Right lobe of liver (tissue), 4 donors: Measurements from ENCODE around the gene MSRB1.

Source experiments
- POLR2A ChIP-seq: fragments of 450-650 bp; IDR thresholded peaks from one replicate; pipeline ENCODE4 v1.6.1; 2017; ENCODE audit warnings: antibody characterized with exemption, mild to moderate bottlenecking
- TF ChIP-seq, protein P1 (sequence below), 4 donors: fragments of 200-600 bp in 3 of 4; fragments of 450-650 bp in 1 of 4; IDR thresholded peaks; one replicate each; pipeline versions ENCODE4 v1.5.1 to v1.8.0; 2016 to 2022; ENCODE audit warnings: antibody characterized with exemption in 4 of 4, mild to moderate bottlenecking in 2 of 4
- donor health status: DM: no; HTN: no; CAD: no.
- donor health status: DM: no; HTN: no; CAD: no.
- donor health status: DM: no; HTN: yes; CAD: no.

DNA sequence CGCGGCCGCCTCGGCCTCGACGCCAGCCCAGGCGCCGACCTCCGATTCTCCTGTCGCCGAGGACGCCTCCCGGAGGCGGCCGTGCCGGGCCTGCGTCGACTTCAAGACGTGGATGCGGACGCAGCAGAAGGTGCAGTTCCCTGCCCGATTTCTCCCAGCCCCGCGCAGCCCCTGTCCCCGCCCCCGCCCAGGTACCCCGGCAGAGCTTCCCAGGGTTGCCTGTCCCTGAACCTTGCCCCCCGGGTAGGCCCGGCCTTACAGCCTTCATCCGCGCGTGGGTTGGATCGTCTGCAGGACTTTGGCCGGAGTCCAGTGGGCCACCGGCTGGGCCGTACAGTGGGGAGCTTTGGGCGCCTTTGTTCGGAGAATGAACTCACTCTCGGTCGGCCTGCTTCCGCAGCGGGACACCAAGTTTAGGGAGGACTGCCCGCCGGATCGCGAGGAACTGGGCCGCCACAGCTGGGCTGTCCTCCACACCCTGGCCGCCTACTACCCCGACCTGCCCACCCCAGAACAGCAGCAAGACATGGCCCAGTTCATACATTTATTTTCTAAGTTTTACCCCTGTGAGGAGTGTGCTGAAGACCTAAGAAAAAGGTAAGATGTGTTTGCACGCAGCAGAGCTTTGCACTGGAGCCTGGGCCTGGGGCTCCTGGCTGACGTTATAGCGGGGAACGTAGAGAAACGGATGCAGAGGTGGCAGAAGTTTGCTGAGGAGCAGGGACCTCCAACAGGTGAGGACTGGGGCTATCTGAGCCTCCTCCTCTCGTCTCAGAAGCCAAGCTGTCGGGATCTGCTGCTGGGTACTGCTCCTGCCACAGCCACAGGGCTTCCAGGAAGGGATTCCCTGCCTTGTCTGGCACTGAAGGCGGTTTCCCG, 41.6 kb upstream of the MSRB1 start:
- TF ChIP-seq, protein P1, sequence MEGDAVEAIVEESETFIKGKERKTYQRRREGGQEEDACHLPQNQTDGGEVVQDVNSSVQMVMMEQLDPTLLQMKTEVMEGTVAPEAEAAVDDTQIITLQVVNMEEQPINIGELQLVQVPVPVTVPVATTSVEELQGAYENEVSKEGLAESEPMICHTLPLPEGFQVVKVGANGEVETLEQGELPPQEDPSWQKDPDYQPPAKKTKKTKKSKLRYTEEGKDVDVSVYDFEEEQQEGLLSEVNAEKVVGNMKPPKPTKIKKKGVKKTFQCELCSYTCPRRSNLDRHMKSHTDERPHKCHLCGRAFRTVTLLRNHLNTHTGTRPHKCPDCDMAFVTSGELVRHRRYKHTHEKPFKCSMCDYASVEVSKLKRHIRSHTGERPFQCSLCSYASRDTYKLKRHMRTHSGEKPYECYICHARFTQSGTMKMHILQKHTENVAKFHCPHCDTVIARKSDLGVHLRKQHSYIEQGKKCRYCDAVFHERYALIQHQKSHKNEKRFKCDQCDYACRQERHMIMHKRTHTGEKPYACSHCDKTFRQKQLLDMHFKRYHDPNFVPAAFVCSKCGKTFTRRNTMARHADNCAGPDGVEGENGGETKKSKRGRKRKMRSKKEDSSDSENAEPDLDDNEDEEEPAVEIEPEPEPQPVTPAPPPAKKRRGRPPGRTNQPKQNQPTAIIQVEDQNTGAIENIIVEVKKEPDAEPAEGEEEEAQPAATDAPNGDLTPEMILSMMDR (IDR thresholded peaks at IDR 0.05), result no peak
- no peak for TF ChIP-seq POLR2A
